ENCODE data around the gene CAMK2D. TPM values are rescaled to one million over a fixed set of nuclear protein-coding genes. Genes with fewer than 3 reads are reported as not detected.

CAMK2D gene
- total RNA-seq, 1 experiment from 2014 or later = 165 TPM

GRCh38 chr4:113785781-113786180 lies 24.2 kb upstream of the CAMK2D start:
- Histone ChIP-seq H3K4me1 (ENCODE audit: low read length) (peaks cover 6% of the 10 kb centered on the region; the same call in 1 of the 2 replicates), H3K27ac (ENCODE audit: low read length) (no peak overlapping the region), H3K4me3 (ENCODE audit: low read length) (no peak overlapping the region), H3K9me2 (replicated peaks; ENCODE audit: insufficient read depth, low read length) (no peaks in the 10 kb centered on the region), H3K9me3 (ENCODE audit: low read length) (no peaks in the 10 kb centered on the region), H2AFZ (ENCODE audit: low read length) (no peak overlapping the region), H3K79me2 (ENCODE audit: low read length) (no peaks in the 10 kb centered on the region), H3K9ac (ENCODE audit: low read length) (no peak overlapping the region), H3K36me3 (ENCODE audit: insufficient read depth, low read length) (no peaks in the 10 kb centered on the region), H3K27me3 (ENCODE audit: low read length) (no peaks in the 10 kb centered on the region), H3K4me2 (ENCODE audit: low read depth, low read length, poor library complexity, severe bottlenecking) (no peak overlapping the region), H4K20me1 (ENCODE audit: insufficient read depth, low read depth, low read length) (no peaks in the 10 kb centered on the region)
- no peak for DNase-seq

- H3K27me3 ChIP-seq (ENCODE audit: low read length) = no peaks in the 10 kb centered on the region
- no peak overlapping the region for H3K9ac ChIP-seq (ENCODE audit: low read length)
- peaks cover 6% of the 10 kb centered on the region; the same call in 1 of the 2 replicates for H3K4me1 ChIP-seq (ENCODE audit: low read length)
- no peak for DNase-seq
- H3K9me3 ChIP-seq (ENCODE audit: low read length) = no peaks in the 10 kb centered on the region
- H3K36me3 ChIP-seq (ENCODE audit: insufficient read depth, low read length) = no peaks in the 10 kb centered on the region
- no peak overlapping the region for H2AFZ ChIP-seq (ENCODE audit: low read length)
- no peaks in the 10 kb centered on the region for H3K9me2 ChIP-seq (replicated peaks; ENCODE audit: insufficient read depth, low read length)
- no peaks in the 10 kb centered on the region for H4K20me1 ChIP-seq (ENCODE audit: insufficient read depth, low read depth, low read length)
- H3K4me2 ChIP-seq (ENCODE audit: low read depth, low read length, poor library complexity, severe bottlenecking) = no peak overlapping the region
- H3K4me3 ChIP-seq (ENCODE audit: low read length) = no peak overlapping the region
- no peak overlapping the region for H3K27ac ChIP-seq (ENCODE audit: low read length)
- no peaks in the 10 kb centered on the region for H3K79me2 ChIP-seq (ENCODE audit: low read length)
Measured at GRCh38 chr4:113784497-113785250, 23.1 kb upstream of the CAMK2D start.

- Histone ChIP-seq H3K27ac (ENCODE audit: low read length) (no peak overlapping the region), H2AFZ (ENCODE audit: low read length) (no peak overlapping the region), H4K20me1 (ENCODE audit: insufficient read depth, low read depth, low read length) (no peaks in the 10 kb centered on the region), H3K9ac (ENCODE audit: low read length) (no peak overlapping the region), H3K27me3 (ENCODE audit: low read length) (no peaks in the 10 kb centered on the region), H3K4me1 (ENCODE audit: low read length) (peaks cover 6% of the 10 kb centered on the region; the same call in 1 of the 2 replicates), H3K9me3 (ENCODE audit: low read length) (no peaks in the 10 kb centered on the region), H3K9me2 (replicated peaks; ENCODE audit: insufficient read depth, low read length) (no peaks in the 10 kb centered on the region), H3K79me2 (ENCODE audit: low read length) (no peaks in the 10 kb centered on the region), H3K4me3 (ENCODE audit: low read length) (no peak overlapping the region), H3K36me3 (ENCODE audit: insufficient read depth, low read length) (no peaks in the 10 kb centered on the region), H3K4me2 (ENCODE audit: low read depth, low read length, poor library complexity, severe bottlenecking) (no peak overlapping the region)
- DNase-seq = no peak
Measured at GRCh38 chr4:113783701-113784100, 22.2 kb upstream of the CAMK2D start.

- no peak overlapping the region for H2AFZ ChIP-seq (ENCODE audit: low read length)
- H3K79me2 ChIP-seq (ENCODE audit: low read length) = no peaks in the 10 kb centered on the region
- no peaks in the 10 kb centered on the region for H3K36me3 ChIP-seq (ENCODE audit: insufficient read depth, low read length)
- no peak overlapping the region for H3K9ac ChIP-seq (ENCODE audit: low read length)
- no peaks in the 10 kb centered on the region for H3K9me2 ChIP-seq (replicated peaks; ENCODE audit: insufficient read depth, low read length)
- H3K27ac ChIP-seq (ENCODE audit: low read length) = no peak overlapping the region
- no peak overlapping the region for H3K4me3 ChIP-seq (ENCODE audit: low read length)
- DNase-seq = no peak
- H3K9me3 ChIP-seq (ENCODE audit: low read length) = no peaks in the 10 kb centered on the region
- H3K27me3 ChIP-seq (ENCODE audit: low read length) = no peaks in the 10 kb centered on the region
- H4K20me1 ChIP-seq (ENCODE audit: insufficient read depth, low read depth, low read length) = no peaks in the 10 kb centered on the region
- no peak overlapping the region for H3K4me2 ChIP-seq (ENCODE audit: low read depth, low read length, poor library complexity, severe bottlenecking)
- peaks cover 6% of the 10 kb centered on the region; the same call in 1 of the 2 replicates for H3K4me1 ChIP-seq (ENCODE audit: low read length)
Measured at GRCh38 chr4:113783289-113783688, 21.8 kb upstream of the CAMK2D start.

GRCh38 chr4:113781439-113782040 lies 20.0 kb upstream of the CAMK2D start:
- Histone ChIP-seq H3K27ac (ENCODE audit: low read length) (no peak overlapping the region), H3K4me2 (ENCODE audit: low read depth, low read length, poor library complexity, severe bottlenecking) (no peak overlapping the region), H3K4me1 (ENCODE audit: low read length) (peaks cover 5% of the 10 kb centered on the region; the same call in 1 of the 2 replicates), H2AFZ (ENCODE audit: low read length) (no peak overlapping the region), H3K9ac (ENCODE audit: low read length) (no peak overlapping the region), H4K20me1 (ENCODE audit: insufficient read depth, low read depth, low read length) (no peaks in the 10 kb centered on the region), H3K9me2 (replicated peaks; ENCODE audit: insufficient read depth, low read length) (no peaks in the 10 kb centered on the region), H3K36me3 (ENCODE audit: insufficient read depth, low read length) (no peaks in the 10 kb centered on the region), H3K79me2 (ENCODE audit: low read length) (no peaks in the 10 kb centered on the region), H3K9me3 (ENCODE audit: low read length) (no peaks in the 10 kb centered on the region), H3K27me3 (ENCODE audit: low read length) (no peaks in the 10 kb centered on the region), H3K4me3 (ENCODE audit: low read length) (no peak overlapping the region)
- DNase-seq = peak; percentile 79

GRCh38 chr4:113776679-113777078 lies 15.1 kb upstream of the CAMK2D start:
- Histone ChIP-seq H3K27me3 (ENCODE audit: low read length) (no peaks in the 10 kb centered on the region), H3K9me2 (replicated peaks; ENCODE audit: insufficient read depth, low read length) (no peaks in the 10 kb centered on the region), H3K36me3 (ENCODE audit: insufficient read depth, low read length) (no peaks in the 10 kb centered on the region), H3K4me2 (ENCODE audit: low read depth, low read length, poor library complexity, severe bottlenecking) (no peak overlapping the region), H2AFZ (ENCODE audit: low read length) (no peak overlapping the region), H3K79me2 (ENCODE audit: low read length) (no peaks in the 10 kb centered on the region), H3K9ac (ENCODE audit: low read length) (no peak overlapping the region), H3K4me3 (ENCODE audit: low read length) (no peak overlapping the region), H3K4me1 (ENCODE audit: low read length) (peaks cover 7% of the 10 kb centered on the region), H3K27ac (ENCODE audit: low read length) (no peak overlapping the region), H3K9me3 (ENCODE audit: low read length) (no peaks in the 10 kb centered on the region), H4K20me1 (ENCODE audit: insufficient read depth, low read depth, low read length) (no peaks in the 10 kb centered on the region)
- no peak for DNase-seq

- no peaks in the 10 kb centered on the region for H3K9me3 ChIP-seq (ENCODE audit: low read length)
- no peak overlapping the region for H3K9ac ChIP-seq (ENCODE audit: low read length)
- H4K20me1 ChIP-seq (ENCODE audit: insufficient read depth, low read depth, low read length) = no peaks in the 10 kb centered on the region
- no peak overlapping the region for H3K4me3 ChIP-seq (ENCODE audit: low read length)
- no peaks in the 10 kb centered on the region for H3K9me2 ChIP-seq (replicated peaks; ENCODE audit: insufficient read depth, low read length)
- no peaks in the 10 kb centered on the region for H3K27me3 ChIP-seq (ENCODE audit: low read length)
- H3K4me1 ChIP-seq (ENCODE audit: low read length) = peaks cover 7% of the 10 kb centered on the region
- H3K36me3 ChIP-seq (ENCODE audit: insufficient read depth, low read length) = no peaks in the 10 kb centered on the region
- no peak for DNase-seq
- H3K27ac ChIP-seq (ENCODE audit: low read length) = no peak overlapping the region
- no peaks in the 10 kb centered on the region for H3K79me2 ChIP-seq (ENCODE audit: low read length)
- peak overlapping the region; percentile 13 for H3K4me2 ChIP-seq (ENCODE audit: low read depth, low read length, poor library complexity, severe bottlenecking)
- H2AFZ ChIP-seq (ENCODE audit: low read length) = no peak overlapping the region
Measured at GRCh38 chr4:113776016-113776415, 14.5 kb upstream of the CAMK2D start.

GRCh38 chr4:113773756-113774155 lies 12.2 kb upstream of the CAMK2D start:
- Histone ChIP-seq H4K20me1 (ENCODE audit: insufficient read depth, low read depth, low read length) (no peaks in the 10 kb centered on the region), H3K9me2 (replicated peaks; ENCODE audit: insufficient read depth, low read length) (no peaks in the 10 kb centered on the region), H3K9ac (ENCODE audit: low read length) (no peak overlapping the region), H3K9me3 (ENCODE audit: low read length) (no peaks in the 10 kb centered on the region), H2AFZ (ENCODE audit: low read length) (no peak overlapping the region), H3K4me2 (ENCODE audit: low read depth, low read length, poor library complexity, severe bottlenecking) (no peak overlapping the region), H3K79me2 (ENCODE audit: low read length) (no peaks in the 10 kb centered on the region), H3K4me1 (ENCODE audit: low read length) (peaks cover 7% of the 10 kb centered on the region), H3K4me3 (ENCODE audit: low read length) (no peak overlapping the region), H3K27me3 (ENCODE audit: low read length) (no peaks in the 10 kb centered on the region), H3K27ac (ENCODE audit: low read length) (no peak overlapping the region), H3K36me3 (ENCODE audit: insufficient read depth, low read length) (no peaks in the 10 kb centered on the region)
- no peak for DNase-seq

All from Karpas-422 (cell line).